GM12801 (cell line): ENCODE results near the gene SCN2A.

Experiments used
- TF ChIP-seq, protein P1 (sequence below): IDR thresholded peaks from one replicate; pipeline ENCODE4 v1.5.1; 2011; ENCODE audit warnings: control low read depth; ENCODE audit not compliant: insufficient read length; ENCODE audit errors: extremely low read depth

Gene SCN2A

DNA sequence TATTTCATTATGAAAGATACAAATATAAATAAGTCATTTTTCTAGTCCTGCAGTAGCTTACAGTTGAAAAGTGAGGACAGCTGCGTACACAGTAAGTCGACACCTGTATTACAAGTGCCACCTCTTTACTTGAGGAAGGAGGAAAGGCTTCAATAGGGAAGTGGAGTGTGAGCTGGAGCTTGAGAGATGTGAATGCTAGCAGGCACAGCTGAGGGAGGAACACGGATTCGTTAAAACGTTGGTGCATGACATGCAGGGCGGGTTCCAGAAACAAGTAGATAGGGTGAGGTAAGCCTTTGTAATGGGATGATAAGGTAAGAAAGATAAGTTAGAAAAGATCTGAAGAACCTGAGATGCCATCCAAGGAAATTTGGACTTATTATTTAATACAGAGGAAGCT lies 132.1 kb downstream of the SCN2A start:
- TF ChIP-seq, protein P1, sequence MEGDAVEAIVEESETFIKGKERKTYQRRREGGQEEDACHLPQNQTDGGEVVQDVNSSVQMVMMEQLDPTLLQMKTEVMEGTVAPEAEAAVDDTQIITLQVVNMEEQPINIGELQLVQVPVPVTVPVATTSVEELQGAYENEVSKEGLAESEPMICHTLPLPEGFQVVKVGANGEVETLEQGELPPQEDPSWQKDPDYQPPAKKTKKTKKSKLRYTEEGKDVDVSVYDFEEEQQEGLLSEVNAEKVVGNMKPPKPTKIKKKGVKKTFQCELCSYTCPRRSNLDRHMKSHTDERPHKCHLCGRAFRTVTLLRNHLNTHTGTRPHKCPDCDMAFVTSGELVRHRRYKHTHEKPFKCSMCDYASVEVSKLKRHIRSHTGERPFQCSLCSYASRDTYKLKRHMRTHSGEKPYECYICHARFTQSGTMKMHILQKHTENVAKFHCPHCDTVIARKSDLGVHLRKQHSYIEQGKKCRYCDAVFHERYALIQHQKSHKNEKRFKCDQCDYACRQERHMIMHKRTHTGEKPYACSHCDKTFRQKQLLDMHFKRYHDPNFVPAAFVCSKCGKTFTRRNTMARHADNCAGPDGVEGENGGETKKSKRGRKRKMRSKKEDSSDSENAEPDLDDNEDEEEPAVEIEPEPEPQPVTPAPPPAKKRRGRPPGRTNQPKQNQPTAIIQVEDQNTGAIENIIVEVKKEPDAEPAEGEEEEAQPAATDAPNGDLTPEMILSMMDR, result no peak

DNA sequence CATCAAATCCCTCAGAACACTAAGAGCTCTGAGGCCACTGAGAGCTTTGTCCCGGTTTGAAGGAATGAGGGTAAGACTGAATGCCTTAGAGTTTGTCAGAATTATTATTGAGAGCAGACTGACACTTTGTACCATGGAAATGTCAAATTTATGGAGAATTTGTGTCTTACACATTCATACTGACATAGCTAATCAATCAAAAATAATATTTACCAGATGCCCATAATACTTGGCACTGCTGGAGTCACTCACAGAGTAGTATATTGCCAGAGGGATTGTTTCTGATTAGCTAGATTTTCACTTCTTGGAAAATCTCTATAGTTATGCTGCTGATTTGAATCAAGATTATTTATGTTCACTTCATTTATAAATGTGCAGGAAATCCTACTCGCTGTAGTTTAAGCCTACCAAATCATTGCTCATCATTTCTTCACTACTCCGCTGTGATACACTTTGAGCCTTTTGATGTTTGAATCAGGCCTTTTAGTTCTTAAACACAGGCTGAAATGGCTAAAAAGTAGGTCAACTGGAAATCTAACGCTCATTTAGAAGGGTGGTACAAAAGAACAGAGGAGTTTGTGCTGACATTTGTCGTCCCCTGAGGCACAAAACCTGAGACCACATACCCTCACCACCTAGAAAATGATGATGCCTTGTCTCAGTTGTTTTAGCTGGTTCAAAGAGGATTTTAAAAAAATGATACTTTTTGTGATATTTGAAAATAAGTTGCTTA lies 134.2 kb downstream of the SCN2A start:
- TF ChIP-seq, protein P1, result no peak

DNA sequence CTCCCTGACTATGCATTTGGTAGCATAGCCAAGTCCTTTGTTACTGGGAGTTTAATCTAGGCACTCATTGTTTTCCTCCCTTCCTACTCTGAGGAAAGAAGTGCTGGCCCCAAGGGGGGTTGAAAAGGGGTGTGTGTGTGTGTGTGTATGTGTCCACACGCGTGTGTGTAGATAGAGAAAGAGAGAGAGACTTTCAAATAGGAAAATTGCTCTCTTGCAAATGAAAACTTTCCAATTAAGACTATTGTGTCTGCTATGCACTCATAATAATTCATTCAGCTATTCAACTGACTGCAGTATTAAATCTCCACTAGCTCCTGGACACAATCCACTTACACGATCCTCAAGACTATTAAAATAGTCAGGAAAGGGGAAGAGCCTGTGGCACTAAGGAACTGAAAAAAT lies 137.4 kb downstream of the SCN2A start:
- TF ChIP-seq, protein P1, result no peak

DNA sequence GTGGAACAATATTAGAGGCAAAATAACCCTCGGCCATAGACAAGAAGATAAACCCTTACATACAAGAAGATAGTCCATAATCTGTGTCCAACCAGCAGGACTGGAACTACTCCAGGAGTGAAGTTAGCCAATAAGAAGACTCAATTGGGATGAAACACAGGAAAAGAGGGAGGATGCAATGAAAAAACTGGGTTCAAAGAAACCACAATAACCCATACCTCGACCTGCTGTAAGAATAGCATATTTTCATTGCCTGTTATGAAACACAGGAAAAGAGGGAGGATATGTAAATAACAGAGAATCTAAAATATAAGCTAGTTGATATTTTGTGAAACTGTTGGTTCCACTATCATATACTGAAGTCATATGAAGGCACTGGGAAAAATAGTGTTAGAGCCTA lies 143.1 kb downstream of the SCN2A start:
- TF ChIP-seq, protein P1, result no peak

DNA sequence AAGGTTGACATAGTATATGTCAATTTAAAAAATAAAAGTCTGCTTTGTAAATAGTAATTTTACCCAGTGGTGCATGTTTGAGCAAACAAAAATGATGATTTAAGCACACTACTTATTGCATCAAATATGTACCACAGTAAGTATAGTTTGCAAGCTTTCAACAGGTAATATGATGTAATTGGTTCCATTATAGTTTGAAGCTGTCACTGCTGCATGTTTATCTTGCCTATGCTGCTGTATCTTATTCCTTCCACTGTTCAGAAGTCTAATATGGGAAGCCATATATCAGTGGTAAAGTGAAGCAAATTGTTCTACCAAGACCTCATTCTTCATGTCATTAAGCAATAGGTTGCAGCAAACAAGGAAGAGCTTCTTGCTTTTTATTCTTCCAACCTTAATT lies 151.7 kb downstream of the SCN2A start:
- TF ChIP-seq, protein P1, result no peak

DNA sequence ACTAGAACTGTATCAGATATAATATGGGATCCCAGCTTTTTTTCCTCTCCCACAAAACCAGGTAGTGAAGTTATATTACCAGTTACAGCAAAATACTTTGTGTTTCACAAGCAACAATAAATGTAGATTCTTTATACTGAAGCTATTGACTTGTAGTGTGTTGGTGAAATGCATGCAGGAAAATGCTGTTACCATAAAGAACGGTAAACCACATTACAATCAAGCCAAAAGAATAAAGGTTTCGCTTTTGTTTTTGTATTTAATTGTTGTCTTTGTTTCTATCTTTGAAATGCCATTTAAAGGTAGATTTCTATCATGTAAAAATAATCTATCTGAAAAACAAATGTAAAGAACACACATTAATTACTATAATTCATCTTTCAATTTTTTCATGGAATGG lies 152.6 kb downstream of the SCN2A start:
- TF ChIP-seq, protein P1, result no peak

DNA sequence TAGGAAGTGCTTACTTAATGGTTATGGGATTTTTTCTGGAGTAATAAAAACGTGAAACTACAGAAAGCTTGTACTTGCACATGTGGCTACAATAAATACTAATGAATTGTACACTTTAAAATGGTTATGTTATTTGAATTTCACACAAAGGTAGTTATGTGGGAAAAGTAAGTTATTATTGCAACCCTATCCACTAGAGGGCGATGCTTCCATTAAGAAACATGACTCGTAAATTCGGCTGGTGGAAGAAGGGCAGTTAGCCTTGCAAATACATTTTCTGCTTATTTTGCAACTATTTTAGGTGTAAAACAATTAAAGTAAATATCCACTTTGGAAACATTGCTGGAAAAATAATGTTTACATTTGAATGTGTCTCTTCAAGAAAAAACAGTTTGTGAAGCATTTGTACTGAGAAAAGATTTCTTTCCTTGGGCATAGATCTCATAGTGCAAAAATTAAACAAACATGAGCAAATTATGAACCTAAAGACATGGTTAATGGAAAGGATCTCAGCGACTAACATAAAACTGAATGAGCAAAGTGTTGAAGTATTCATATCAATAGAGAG lies 162.2 kb downstream of the SCN2A start:
- TF ChIP-seq, protein P1, result no peak
